Measurements from ENCODE around the gene SEC31A. TPM values are rescaled to one million over a fixed set of nuclear protein-coding genes. Genes with fewer than 3 reads are reported as not detected.
A peak's percentile ranks its signal among the peaks of the same experiment; 100 is the strongest.
"Not testable (repeated sequence)": the region's sequence is repeated elsewhere in the genome, so short reads cannot be mapped to it uniquely, and the experiment has no call there.

SEC31A gene
- total RNA-seq, 1 donor from 2014 or later, result 233 TPM

DNA sequence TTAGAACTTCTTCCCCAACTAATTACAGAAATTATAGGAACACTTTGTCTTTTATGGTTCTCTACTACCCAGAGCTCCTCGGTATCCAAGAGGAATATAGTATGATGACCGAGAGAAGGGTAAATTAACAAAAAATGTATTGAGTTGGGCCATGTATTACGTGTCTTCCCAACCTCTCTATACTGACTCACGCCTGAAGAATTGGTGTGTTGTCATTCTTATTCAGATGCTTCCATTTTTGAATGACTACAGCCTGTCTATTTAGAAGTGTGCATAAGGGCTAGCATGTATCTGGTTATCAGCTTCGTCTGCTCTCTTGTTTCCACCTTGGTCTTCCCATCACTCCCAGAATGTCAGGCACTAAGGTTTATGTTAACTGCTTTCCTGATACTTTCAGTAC lies 67.9 kb downstream of the SEC31A start:
- H3K36me3 Mint-ChIP-seq, result peaks cover 59% of the 10 kb centered on the region
- TF ChIP-seq, protein P1, sequence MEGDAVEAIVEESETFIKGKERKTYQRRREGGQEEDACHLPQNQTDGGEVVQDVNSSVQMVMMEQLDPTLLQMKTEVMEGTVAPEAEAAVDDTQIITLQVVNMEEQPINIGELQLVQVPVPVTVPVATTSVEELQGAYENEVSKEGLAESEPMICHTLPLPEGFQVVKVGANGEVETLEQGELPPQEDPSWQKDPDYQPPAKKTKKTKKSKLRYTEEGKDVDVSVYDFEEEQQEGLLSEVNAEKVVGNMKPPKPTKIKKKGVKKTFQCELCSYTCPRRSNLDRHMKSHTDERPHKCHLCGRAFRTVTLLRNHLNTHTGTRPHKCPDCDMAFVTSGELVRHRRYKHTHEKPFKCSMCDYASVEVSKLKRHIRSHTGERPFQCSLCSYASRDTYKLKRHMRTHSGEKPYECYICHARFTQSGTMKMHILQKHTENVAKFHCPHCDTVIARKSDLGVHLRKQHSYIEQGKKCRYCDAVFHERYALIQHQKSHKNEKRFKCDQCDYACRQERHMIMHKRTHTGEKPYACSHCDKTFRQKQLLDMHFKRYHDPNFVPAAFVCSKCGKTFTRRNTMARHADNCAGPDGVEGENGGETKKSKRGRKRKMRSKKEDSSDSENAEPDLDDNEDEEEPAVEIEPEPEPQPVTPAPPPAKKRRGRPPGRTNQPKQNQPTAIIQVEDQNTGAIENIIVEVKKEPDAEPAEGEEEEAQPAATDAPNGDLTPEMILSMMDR (conservative IDR thresholded peaks at IDR 0.05), result no peak
- no peaks in the 10 kb centered on the region for H3K4me1 Mint-ChIP-seq (ENCODE audit: unreplicated experiment)
- H3K4me3 Mint-ChIP-seq, result no peak overlapping the region
- no peaks in the 10 kb centered on the region for H3K9me3 Mint-ChIP-seq
- H3K27me3 Mint-ChIP-seq, result no peaks in the 10 kb centered on the region
- H3K27ac Mint-ChIP-seq, result no peak overlapping the region
- DNase-seq (ENCODE audit: extremely low spot score, unreplicated experiment), result no peak

DNA sequence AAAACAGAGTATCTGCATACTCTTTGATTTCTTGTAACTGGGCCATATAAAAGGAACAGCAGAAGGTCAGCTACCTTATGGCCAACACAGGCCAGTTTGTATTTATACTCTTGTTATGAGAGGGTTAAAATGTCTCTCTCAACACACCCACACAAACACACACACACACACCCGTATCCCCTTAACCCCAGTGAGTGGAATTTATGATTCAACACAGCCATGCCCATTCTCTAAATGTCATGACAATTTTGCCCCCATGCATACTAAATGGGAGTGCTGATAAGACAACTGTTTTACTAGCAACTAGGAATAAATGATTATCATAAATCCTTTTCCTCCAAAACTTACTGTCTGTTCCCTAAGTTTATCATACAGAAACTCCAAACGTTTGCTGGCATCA lies 70.3 kb downstream of the SEC31A start:
- Mint-ChIP-seq H3K36me3 (peaks cover 52% of the 10 kb centered on the region), H3K27me3 (no peaks in the 10 kb centered on the region), H3K4me1 (ENCODE audit: unreplicated experiment) (no peaks in the 10 kb centered on the region), H3K27ac (no peak overlapping the region), H3K4me3 (no peak overlapping the region), H3K9me3 (no peaks in the 10 kb centered on the region)
- no peak for DNase-seq (ENCODE audit: extremely low spot score, unreplicated experiment)
- TF ChIP-seq, protein P1 (conservative IDR thresholded peaks at IDR 0.05), result no peak

DNA sequence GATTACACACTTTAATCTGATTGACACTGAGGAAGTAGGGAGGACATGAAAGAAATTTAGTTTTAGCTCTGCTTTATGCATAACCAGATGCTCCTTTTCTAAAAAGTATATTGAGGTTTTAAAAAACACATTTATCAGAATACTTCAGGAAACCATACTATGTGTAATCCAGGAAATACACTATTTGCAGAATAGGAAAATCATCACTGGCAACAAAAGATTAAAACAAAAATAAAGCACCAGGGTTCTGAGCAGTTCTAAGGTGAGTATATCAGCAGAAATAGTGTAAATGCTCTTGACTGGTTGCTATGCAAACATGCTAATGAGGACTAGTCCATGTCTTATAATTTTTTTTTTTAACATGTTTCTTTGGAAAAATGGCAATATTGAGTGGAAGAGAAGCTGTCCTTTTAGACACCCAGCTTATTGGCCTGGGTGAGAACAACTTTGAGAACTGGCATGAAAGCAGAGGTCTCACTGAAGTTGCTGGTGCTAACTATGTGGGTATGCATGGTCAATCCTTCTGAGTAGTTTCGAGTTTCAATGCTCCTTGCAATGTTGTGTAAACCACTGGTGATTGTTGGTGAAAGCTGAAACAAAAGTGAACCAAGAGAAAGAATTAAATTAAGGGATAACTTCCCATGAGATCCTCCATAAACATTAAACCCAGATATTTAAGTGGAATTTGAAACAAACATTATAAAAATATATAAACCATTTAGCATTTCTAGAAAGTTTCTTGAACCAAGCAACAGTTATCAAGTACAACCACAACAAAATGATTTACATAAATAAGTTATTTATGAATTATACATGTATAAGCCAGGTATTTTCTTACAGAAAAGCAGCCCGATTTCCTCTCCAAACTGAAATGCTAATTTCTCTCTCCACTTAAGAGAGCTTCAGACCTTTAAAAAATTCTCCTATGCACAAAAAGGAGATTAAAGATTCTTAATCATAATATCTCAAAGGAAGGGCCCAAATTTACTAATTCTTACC lies 72.0 kb downstream of the SEC31A start:
- H3K9me3 Mint-ChIP-seq, result no peaks in the 10 kb centered on the region
- H3K27ac Mint-ChIP-seq, result no peak overlapping the region
- no peak overlapping the region for H3K4me3 Mint-ChIP-seq

GRCh38 chr4:82816874-82817273 lies 74.1 kb downstream of the SEC31A start:
- not testable (repeated sequence) for DNase-seq (ENCODE audit: extremely low spot score, unreplicated experiment); H3K27ac Mint-ChIP-seq; H3K27me3 Mint-ChIP-seq; H3K9me3 Mint-ChIP-seq; H3K4me3 Mint-ChIP-seq
- Mint-ChIP-seq H3K36me3 (peaks cover 30% of the 10 kb centered on the region), H3K4me1 (ENCODE audit: unreplicated experiment) (peaks cover 19% of the 10 kb centered on the region)

More for the DNA sequence above, 72.0 kb downstream of the SEC31A start:
- Mint-ChIP-seq H3K4me1 (ENCODE audit: unreplicated experiment) (peaks cover 6% of the 10 kb centered on the region), H3K36me3 (peaks cover 44% of the 10 kb centered on the region), H3K27me3 (no peaks in the 10 kb centered on the region)
- TF ChIP-seq, protein P1 (conservative IDR thresholded peaks at IDR 0.05), result no peak
- DNase-seq (ENCODE audit: extremely low spot score, unreplicated experiment), result no peak

GRCh38 chr4:82814034-82814433 lies 76.9 kb downstream of the SEC31A start:
- TF ChIP-seq, protein P1 (conservative IDR thresholded peaks at IDR 0.05), result no peak
- Mint-ChIP-seq H3K4me3 (no peak overlapping the region), H3K36me3 (peaks cover 14% of the 10 kb centered on the region), H3K27me3 (no peaks in the 10 kb centered on the region), H3K27ac (no peak overlapping the region), H3K9me3 (no peaks in the 10 kb centered on the region), H3K4me1 (ENCODE audit: unreplicated experiment) (peaks cover 34% of the 10 kb centered on the region)
- DNase-seq (ENCODE audit: extremely low spot score, unreplicated experiment), result no peak

- H3K27ac Mint-ChIP-seq, result peak overlapping the region; percentile 3
- H3K9me3 Mint-ChIP-seq, result no peaks in the 10 kb centered on the region
- H3K27me3 Mint-ChIP-seq, result peaks cover 3% of the 10 kb centered on the region
- H3K4me3 Mint-ChIP-seq, result peak overlapping the region; percentile 16
- H3K4me1 Mint-ChIP-seq (ENCODE audit: unreplicated experiment), result peaks cover 34% of the 10 kb centered on the region
- DNase-seq (ENCODE audit: extremely low spot score, unreplicated experiment), result no peak
- H3K36me3 Mint-ChIP-seq, result peaks cover 4% of the 10 kb centered on the region
- TF ChIP-seq, protein P1 (conservative IDR thresholded peaks at IDR 0.05), result no peak
Observed at GRCh38 chr4:82811838-82812341, 79.1 kb downstream of the SEC31A start.

Data from type B pancreatic cell (in vitro differentiated cells).